ENCODE results near the gene C3orf49. TPM values are rescaled to one million over a fixed set of nuclear protein-coding genes. Genes with fewer than 3 reads are reported as not detected.

Gene C3orf49
- total RNA-seq, 2 experiments from 2014 or later: not detected

Other genes starting within 250 kb of the C3orf49 start
- gene SNTN, start 166.6 kb upstream of the C3orf49 start, total RNA-seq: not detected
- gene THOC7, start 44.5 kb downstream of the C3orf49 start, total RNA-seq: 10 to 100 TPM; 78.4 to 79.2 TPM
- gene ATXN7, start 44.6 kb downstream of the C3orf49 start, total RNA-seq: 10 to 100 TPM; 59.5 to 61.2 TPM
- gene SCAANT1, start 93.1 kb downstream of the C3orf49 start, total RNA-seq: not detected
- gene PSMD6, start 204.2 kb downstream of the C3orf49 start, total RNA-seq: 10 to 100 TPM; 82.1 to 82.9 TPM